ENCODE results near the gene TERT.
"Not testable (repeated sequence)": the region's sequence is repeated elsewhere in the genome, so short reads cannot be mapped to it uniquely, and the experiment has no call there.

The TERT gene

DNA sequence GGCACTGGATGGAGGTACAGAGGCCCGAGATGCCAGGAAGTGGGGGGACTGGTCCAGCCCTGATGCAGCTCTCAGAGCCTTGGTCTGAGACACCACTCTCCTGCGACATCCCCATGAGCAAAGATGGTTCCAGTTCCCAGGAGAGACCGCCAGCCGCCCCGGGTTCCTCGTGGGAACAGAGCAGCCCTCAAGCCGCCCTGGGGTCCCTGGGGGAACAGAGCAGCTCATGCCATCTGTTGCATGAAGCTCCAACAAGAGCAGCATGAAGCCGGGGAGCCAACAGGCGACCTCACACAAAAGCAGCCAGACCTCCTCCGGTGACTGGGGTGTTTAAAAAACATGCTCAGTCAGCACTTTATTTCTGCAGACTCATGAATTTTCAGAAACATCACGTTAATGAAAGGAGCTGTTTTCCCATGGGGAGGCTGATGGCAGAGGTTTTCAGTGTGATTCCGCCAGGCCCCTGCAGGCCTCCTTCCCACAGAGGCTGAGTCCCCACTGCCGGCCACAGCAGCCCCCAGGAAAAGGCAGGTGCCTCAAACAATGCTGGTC lies 63.4 kb downstream of the TERT start:
- no peak for DNase-seq

DNA sequence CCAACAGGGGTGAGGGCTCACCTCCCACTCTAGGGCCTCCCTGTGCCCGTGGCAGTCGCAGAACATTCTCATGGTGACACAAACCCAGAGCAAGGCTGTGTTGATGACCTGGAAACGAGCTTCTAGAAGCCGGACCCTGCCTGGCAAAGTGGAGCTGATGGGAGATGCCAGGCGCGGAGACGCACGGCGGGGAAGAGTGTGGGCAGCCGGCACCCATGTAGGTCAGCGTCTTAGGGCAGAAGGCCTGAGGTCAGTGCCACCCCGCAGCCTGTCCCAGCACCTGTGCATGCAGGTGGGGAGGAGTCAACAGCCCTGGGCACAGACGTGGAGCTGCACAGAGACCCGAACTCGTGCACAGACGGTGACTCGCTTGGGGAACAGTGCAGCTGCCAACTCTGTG lies 64.3 kb downstream of the TERT start:
- no peak for DNase-seq

DNA sequence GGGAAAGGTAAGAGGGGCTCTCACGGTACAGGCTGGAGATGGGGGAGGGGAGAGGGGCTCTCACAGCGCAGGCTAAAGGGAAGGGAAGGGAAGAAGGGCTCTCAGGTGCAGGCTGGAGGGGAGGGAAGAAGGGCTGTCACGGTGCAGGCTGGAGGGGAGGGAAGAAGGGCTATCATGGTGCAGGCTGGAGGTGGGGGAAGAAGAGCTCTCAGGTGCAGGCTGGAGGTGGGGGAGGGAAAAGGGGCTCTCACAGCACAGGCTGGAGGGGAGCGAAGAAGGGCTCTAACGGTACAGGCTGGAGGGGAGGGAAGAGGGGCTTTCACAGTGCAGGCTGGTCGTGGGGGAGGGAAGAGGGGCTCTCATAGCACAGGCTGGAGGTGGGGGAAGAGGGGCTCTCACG lies 65.0 kb downstream of the TERT start:
- DNase-seq: no peak

DNA sequence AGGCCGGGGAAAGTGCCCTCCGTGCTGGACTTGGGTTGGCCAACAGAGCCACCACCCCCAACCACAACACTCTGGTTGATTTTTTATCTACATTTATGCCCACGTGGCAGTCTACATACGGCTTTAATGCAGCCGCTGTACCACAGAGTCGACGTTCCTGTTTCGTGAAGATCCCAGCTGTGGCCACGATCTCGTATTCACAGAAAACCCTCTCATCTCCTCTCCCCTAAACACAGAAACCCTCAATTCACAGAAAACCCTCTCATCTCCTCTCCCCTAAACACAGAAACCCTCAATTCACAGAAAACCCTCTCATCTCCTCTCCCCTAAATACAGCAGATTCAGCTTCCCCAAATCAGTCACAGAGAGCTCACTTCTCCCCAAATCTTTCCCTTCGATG lies 65.8 kb downstream of the TERT start:
- DNase-seq: not testable (repeated sequence)

DNA sequence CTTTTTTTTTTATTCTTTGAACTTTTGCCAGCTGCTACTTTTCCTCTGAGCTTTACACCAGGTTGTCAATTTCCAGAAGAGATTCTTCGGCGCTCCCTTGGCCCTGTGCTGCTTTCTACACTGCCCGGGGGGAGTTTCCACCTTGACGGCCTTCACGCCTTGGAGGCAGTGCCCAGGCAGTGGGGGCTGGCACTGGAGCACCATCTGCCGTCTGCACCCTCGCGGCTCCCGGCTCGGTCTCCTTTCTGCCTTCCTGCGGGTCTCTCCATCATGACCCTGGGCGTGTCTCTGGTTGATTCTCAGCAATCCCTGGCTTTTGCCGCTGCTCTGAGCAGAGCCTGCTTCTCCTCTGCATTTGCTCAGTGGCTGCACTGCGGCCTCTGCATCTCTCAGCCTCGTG lies 66.7 kb downstream of the TERT start:
- DNase-seq: no peak

DNA sequence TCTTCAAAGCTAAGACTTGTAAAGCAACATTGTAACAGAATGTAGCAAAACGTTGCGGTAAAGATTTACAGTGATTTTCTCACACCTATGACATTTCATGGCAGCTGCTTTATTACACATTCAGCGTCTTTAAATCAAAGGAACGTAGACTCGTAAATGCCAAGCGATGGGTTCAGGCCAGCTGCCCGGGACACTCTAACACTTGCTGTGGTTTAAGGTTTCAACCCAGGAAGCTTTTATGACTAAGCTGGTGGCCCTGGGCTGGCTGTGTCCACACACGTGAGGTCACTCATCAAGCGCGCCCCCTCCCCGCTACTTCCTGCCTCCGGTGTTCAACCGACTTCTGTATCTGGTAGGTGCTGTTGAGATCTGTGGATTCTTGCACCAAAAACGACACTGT lies 67.2 kb downstream of the TERT start:
- DNase-seq: no peak

DNA sequence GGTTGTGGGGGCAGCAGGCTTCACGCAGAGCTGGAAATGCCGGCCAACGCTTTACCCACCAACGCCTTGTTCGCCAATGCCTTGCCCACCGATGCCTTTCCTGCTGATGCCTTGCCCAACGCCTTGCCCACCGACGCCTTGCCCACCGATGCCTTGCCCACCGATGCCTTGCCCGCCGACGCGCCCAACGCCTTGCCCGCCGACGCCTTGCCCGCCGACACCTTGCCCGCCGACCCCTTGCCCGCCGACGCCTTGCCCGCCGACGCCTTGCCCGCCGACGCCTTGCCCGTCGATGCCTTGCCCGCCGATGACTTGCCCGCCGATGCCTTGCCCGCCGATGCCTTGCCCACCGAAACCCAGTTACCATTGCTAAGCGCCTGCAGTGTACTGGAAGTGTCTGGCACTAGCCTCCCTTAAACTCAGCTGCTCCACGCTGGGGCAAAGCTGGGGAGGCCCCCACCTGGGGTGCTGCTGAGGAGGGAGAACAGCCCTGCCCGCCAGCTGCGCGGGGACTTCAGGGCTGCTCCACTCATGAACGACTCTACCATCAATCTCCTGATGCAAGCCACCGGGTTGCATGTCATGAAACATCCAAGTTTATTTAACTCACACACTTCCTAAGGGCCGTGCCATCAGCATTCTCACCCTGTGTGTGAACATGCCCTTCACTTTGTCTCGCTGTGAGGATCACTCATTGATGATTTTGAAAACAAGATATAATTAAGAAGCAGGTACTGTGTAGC lies 67.9 kb downstream of the TERT start:
- no peak for DNase-seq

DNA sequence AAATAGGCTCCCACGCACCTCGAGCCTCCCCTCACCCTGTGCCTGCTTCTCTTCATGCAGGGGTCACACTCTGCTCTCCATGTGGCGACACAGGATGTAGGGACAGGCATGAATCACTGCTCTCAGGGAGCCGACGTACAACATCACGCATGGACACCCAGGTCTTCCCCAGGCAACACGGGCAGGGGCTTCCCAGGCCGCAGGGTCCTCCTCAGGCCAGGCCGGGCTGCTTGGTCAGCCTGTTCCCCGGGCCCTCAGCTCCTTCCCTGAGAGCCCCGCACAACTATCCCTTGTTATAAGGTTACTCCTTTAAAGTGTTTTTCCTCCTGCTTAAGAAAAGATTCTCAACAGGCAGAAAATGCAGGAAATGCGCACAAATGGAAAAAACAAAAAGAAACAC lies 68.6 kb downstream of the TERT start:
- no peak for DNase-seq

DNA sequence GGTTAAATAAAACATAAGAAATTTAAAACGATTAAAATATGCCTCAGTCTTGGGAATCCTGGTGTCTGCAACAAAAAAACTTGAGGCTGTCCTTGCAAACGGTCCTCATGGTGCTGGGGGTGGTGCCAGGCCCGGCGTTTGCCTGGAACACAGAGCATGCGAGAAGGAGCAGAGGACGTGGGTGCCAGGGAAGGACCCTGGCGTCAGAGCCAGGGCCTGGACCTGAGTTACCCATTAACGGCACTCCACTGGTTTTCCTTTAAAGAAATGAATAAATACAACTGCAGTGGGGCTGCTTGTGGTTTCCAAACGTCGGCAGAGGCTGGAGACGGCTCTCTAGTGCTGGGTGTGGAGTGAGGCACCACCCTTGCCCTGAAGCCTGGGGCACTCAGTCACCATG lies 69.8 kb downstream of the TERT start, which contains the start of gene SLC6A18:
Gene SLC6A18 (plus strand): TSS at position 301 of the 400 bp plus-strand sequence. CDS start 97 bp downstream, at position 398.
- DNase-seq: no peak

DNA sequence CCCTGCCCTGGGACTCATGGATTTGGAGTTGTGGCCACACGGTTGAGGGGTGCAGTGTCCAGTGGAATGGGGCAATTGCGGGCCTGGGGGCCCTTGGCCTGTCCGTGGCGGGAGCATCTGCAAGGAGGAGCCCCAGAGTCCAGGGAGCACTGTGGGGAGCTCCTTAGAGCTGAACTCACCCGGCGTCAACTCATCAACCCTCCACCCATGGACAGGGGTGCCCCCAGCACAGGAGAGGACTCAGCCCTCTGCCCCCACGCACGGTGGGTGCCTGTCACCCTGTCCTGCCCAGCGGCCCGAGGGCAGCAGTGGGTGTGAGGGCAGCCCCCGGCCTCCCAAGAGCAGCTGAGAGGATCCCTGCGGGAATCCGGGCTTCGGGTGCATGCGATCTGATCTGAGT lies 70.2 kb downstream of the TERT start:
- DNase-seq: no peak

DNA sequence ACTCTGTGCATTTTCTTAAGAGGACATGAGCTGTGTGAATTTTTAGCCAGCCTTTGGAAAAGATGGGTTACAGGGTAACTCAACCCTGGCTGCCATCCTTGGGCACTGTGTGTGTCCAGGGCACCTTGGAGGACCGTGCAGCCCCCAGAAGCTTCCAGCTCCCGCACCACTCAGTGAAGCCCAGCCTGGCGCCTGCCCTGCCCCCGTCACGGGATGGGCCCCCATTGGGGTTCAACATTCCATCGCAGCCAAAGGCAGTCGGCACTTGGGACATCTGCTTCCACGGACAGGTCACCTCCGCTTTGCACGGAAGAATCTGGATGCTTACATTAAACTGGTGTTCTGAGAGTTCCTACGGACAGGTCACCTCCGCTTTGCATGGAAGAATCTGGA lies 71.6 kb downstream of the TERT start:
- DNase-seq: no peak

DNA sequence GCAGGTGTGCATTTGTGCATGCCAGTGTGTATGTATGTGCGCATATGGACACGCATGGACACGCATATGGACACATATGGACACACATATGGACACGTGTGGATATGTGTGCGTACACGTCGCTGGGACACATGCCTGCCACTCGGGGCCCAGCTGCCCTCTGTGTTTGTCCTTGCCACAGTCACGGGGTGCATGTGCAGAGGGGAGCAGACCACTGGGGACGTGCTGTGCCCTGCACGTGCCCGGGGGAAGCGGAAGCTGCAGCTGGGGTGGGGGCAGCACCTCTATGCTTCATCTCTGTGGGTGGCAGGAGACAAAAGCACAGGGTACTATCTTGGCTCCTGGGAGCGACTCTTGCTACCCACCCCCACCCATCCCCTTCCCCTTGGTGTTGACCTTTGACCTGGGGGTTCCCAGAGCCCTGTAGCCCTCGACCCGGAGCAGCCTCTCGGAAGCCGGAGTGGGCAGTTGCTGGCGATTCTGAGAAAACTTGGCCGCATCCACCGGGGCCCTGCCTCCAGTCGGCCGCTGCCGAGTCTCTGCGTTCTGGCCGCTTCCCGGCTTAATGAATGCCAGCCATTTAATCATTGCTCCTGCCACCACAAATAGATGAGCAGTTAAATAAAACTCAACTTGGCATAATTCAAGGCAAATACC lies 72.1 kb downstream of the TERT start:
- DNase-seq: no peak

DNA sequence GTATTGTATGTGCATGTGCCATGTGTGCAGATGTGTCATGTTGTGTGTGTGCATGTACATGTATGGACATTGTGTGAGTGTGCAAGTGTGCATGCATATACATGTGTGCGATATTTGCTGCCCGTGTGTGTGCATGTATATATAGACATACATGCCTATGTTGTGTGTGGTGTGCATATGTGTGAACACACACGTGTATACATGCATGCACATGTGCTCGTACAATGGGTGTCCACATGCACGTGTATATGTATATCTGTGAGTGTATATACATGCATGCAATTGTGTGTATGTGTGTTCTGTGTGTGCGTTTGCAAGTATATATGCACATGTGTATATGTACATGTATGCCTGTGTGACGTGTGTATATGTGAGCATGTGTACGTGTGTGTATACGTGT lies 72.7 kb downstream of the TERT start:
- DNase-seq: no peak

DNA sequence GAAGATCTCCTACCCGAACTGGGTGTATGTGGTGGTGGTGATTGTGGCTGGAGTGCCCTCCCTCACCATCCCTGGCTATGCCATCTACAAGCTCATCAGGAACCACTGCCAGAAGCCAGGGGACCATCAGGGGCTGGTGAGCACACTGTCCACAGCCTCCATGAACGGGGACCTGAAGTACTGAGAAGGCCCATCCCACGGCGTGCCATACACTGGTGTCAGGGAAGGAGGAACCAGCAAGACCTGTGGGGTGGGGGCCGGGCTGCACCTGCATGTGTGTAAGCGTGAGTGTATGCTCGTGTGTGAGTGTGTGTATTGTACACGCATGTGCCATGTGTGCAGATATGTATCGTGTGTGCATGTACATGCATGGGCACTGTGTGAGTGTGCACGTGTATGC lies 73.1 kb downstream of the TERT start:
- DNase-seq: no peak

DNA sequence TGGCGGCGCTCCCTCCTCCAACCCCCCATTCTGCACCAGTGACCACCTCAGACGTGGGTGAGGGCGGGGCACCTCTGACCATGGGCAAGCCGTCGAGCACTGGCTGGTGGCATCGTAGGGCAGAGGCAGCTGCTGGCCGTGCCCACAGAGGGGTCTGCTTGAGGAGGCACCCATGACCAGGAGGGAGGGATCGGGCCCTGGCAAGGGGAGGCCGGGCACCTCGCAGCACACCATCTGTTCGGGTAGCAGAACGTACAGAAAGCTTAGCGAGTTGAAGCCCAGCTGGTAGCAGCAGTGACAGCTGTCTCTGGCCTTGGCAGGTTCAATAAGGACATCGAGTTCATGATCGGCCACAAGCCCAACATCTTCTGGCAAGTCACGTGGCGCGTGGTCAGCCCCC lies 74.0 kb downstream of the TERT start:
- no peak for DNase-seq

DNA sequence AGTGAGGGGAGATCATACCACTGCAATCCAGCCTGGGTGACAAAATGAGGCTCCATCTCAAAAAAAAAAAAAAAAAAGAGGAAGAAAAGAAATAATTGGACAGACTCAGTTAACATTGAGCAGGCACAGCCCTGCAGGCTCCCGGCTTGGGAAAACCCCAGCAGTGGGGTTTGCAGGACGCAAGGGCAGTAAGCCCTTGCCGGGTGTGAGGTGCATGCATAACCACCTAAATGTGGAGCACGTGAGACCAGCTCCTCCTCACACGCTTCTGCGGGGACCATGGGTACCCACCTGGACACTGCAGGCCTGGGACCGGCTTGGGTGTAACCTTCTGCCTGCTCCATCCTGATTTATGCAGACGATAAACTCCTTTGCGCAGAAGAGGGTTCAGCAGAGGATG lies 74.5 kb downstream of the TERT start:
- no peak for DNase-seq

DNA sequence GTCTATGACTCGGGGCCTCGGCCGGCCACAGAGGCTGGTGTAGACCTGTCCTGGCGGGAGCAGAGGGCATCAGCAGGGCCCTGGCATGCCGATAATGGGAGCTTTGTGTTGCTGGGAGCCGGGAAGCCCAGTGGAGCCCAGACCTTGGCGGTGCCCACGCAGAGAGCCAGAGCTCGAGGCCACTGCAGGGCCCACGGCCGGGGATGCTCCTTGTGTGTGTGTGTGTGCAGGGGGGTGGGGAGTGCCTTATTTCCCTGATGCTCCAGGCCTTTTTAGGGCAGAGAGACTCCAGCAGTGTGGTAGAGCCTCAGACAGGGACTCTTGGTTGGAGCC lies 75.1 kb downstream of the TERT start:
- DNase-seq: no peak

DNA sequence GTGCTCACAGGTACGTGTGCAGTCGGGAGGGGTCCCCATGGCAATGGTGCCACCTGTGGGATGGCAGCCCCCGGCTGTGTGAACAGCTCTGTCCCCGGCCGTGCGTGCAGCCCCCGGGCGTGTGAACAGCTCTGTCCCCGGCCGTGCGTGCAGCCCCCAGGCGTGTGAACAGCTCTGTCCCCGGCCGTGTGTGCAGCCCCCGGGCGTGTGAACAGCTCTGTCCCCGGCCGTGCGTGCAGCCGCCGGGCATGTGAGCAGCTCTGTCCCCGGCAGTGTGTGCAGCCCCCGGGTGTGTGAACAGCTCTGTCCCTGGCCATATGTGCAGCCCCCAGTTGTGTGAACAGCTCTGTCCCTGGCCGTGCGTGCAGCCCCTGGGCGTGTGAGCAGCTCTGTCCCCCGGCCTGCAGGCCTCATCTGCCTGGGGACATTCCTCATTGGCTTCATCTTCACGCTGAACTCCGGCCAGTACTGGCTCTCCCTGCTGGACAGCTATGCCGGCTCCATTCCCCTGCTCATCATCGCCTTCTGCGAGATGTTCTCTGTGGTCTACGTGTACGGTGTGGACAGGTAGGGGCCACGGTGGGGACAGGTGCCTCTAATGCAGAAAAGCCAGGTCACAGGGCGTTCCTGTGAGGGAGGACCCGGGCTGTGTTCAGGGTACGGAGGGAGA lies 75.6 kb downstream of the TERT start:
- no peak for DNase-seq

DNA sequence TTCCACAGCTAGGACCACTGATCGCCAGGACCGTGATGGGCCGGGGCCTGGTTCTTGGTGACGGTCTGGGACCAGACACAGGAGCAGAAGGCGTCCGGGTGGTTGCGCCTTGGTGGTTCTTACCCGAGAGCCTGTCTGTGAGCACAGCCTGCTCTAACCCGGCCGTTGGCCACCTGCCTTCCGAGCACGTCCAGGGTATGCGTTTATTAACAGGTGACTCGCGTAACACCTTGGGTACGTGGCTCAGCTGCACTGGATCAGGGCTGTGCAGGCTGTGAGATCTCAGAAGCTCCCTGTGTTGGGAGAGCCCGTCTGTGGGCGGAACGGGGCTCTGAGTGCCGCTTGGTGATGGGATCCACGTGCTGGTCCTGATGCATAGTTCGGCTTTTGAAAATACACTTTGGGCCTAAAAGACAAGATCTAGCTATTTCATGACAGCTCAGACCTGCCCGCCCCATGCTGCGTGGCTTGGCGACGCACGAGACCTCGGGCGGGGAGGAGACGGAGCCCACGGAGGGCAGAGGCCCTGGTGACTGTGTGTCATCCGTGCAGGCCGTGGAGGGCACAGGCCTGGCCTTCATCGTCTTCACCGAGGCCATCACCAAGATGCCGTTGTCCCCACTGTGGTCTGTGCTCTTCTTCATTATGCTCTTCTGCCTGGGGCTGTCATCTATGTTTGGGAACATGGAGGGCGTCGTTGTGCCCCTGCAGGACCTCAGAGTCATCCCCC lies 76.4 kb downstream of the TERT start:
- DNase-seq: no peak

DNA sequence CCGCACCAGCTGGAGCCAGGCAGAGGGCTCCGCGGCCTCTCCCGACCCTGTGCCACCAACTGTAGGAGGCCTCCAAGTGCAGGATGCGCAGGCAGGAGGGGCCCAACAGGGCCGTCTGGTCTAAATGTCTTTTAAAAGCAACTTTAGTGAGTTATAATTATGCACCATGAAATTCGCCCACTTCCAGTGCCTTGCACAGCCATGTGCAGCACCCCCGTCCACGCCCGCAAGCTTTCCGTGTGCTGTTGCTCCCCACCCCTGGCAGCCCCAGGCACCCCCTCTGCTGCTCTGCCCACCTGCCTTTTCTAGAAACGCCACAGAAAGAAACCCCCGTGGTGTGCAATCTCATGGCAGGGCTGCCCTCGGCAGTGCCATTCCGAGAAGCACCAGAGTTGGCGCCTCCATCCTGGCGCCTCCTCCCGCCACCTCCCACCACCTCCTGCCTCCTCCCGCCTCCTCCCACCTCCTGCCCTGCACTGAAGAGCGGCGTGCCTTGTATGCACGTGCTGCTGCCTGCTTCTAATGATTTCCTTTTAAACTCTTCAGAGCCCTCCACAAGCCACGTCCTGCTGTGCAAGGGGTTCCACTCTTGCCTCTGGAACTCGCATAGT lies 77.2 kb downstream of the TERT start:
- no peak for DNase-seq

DNA sequence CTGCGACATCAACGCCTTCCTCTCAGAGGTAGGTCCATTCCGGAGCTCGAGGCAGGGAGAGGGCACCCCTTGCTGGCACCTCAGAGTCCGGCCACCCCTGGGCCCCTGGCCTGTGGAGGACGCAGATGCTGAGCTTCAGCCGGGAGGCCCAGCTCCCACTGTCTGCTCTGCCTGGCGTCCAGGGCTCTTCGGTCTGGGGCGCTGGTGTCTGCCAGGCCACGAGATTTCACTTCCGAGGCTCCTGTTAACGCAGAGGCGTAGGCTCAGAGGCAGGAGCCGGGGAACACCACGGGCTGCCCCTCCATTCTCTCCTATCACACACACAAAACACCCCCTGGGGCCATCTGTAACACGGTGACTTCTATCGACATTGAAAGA lies 78.0 kb downstream of the TERT start:
- DNase-seq: no peak

DNA sequence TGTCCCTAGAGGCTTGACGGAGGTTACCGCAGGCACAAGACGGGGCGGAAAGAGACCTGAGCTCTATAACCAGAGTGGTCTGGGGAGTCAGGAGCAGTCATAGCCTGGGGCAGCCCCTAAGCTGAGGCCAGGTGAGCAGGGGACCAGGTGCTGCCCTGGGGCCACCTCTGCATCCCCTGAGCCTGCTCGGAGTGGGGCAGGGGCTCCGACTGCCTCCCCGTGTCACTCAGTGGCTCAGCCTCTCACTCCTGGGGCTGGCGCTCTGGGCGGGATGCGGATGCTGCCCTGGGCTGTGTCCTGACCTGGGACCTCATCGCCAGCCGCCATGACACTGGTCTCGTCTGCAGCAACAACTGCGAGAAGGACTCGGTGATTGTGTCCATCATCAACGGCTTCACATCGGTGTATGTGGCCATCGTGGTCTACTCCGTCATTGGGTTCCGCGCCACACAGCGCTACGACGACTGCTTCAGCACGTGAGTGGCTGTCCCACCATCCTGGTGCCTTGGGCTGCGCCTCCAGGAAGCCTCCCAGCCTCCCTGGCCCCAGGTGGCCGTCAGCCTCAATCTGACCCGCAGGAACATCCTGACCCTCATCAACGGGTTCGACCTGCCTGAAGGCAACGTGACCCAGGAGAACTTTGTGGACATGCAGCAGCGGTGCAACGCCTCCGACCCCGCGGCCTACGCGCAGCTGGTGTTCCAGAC lies 78.5 kb downstream of the TERT start:
- DNase-seq: no peak

All from inflammatory macrophage treated with lipopolysaccharide for 1 hour (primary cell).